HG02943 (cell line): Measurements from ENCODE around the gene KCNJ12.
"Not testable (repeated sequence)": the region's sequence is repeated elsewhere in the genome, so short reads cannot be mapped to it uniquely, and the experiment has no call there.

Experiments
- ATAC-seq: cut with Tn5 transposase; IDR thresholded peaks from one replicate; pipeline ENCODE4 v1.9.1; 2021; ENCODE audit warnings: mild to moderate bottlenecking, low read depth, moderate library complexity; ENCODE audit not compliant: unreplicated experiment

The KCNJ12 gene

GRCh38 chr17:21436883-21437836, 61.0 kb downstream of the KCNJ12 start:
- ATAC-seq, result not testable (repeated sequence)

- ATAC-seq, result not testable (repeated sequence)
Observed at GRCh38 chr17:21438316-21439014, 62.3 kb downstream of the KCNJ12 start.

- ATAC-seq, result not testable (repeated sequence)
Observed at GRCh38 chr17:21439015-21439336, 62.8 kb downstream of the KCNJ12 start.

GRCh38 chr17:21445091-21445650, 69.0 kb downstream of the KCNJ12 start:
- ATAC-seq, result no peak

- not testable (repeated sequence) for ATAC-seq
Observed at GRCh38 chr17:21447552-21447951, 71.4 kb downstream of the KCNJ12 start.

- ATAC-seq, result not testable (repeated sequence)
Observed at GRCh38 chr17:21449891-21450290, 73.7 kb downstream of the KCNJ12 start.

- ATAC-seq, result no peak
Observed at GRCh38 chr17:21451975-21452374, 75.8 kb downstream of the KCNJ12 start.

GRCh38 chr17:21452377-21453143, 76.4 kb downstream of the KCNJ12 start:
- ATAC-seq, result no peak

GRCh38 chr17:21453144-21453898, 77.2 kb downstream of the KCNJ12 start:
- ATAC-seq, result no peak

GRCh38 chr17:21454006-21454405, 77.8 kb downstream of the KCNJ12 start:
- ATAC-seq, result not testable (repeated sequence)

- no peak for ATAC-seq
Observed at GRCh38 chr17:21454441-21454840, 78.3 kb downstream of the KCNJ12 start.

GRCh38 chr17:21455761-21456160, 79.6 kb downstream of the KCNJ12 start:
- no peak for ATAC-seq

- not testable (repeated sequence) for ATAC-seq
Observed at GRCh38 chr17:21456449-21456848, 80.3 kb downstream of the KCNJ12 start.

GRCh38 chr17:21457051-21458026, 81.2 kb downstream of the KCNJ12 start:
- ATAC-seq, result no peak

GRCh38 chr17:21458054-21458453, 81.9 kb downstream of the KCNJ12 start:
- no peak for ATAC-seq

GRCh38 chr17:21459536-21459935, 83.4 kb downstream of the KCNJ12 start:
- no peak for ATAC-seq

- ATAC-seq, result no peak
Observed at GRCh38 chr17:21460358-21460757, 84.2 kb downstream of the KCNJ12 start.

- no peak for ATAC-seq
Observed at GRCh38 chr17:21462237-21462636, 86.1 kb downstream of the KCNJ12 start.

- ATAC-seq, result no peak
Observed at GRCh38 chr17:21463204-21463661, 87.1 kb downstream of the KCNJ12 start.
